Effector CD8-positive, alpha-beta T cell (primary cell): Measurements from ENCODE around the gene LCMT2.

ENCODE experiments used
- DNase-seq: peaks from one replicate; lab custom pipeline; 2025; lab: John Stamatoyannopoulos, UW

The LCMT2 gene

GRCh38 chr15:43274136-43274535 is 56.2 kb downstream of the LCMT2 start:
- DNase-seq: no peak
